ENCODE measurements around the gene SLC44A3. TPM values are rescaled to one million over a fixed set of nuclear protein-coding genes. Genes with fewer than 3 reads are reported as not detected.

SLC44A3 gene
- total RNA-seq, 2 experiments from 2014 or later: not detected

GRCh38 chr1:94888201-94888600 is 68.0 kb downstream of the SLC44A3 start:
- Mint-ChIP-seq H3K27ac (no peak overlapping the region), H3K27me3 (no peaks in the 10 kb centered on the region), H3K4me3 (no peak overlapping the region), H3K4me1 (peaks cover 8% of the 10 kb centered on the region), H3K9me3 (no peaks in the 10 kb centered on the region), H3K36me3 (no peaks in the 10 kb centered on the region)
- no peak for DNase-seq

GRCh38 chr1:94892604-94893254 is 72.6 kb downstream of the SLC44A3 start:
- H3K27ac Mint-ChIP-seq: no peak overlapping the region
- H3K4me3 Mint-ChIP-seq: no peak overlapping the region
- no peaks in the 10 kb centered on the region for H3K4me1 Mint-ChIP-seq
- no peaks in the 10 kb centered on the region for H3K27me3 Mint-ChIP-seq
- peaks cover 4% of the 10 kb centered on the region for H3K36me3 Mint-ChIP-seq
- no peaks in the 10 kb centered on the region for H3K9me3 Mint-ChIP-seq
- DNase-seq: no peak

GRCh38 chr1:94894630-94895029 is 74.5 kb downstream of the SLC44A3 start:
- H3K36me3 Mint-ChIP-seq: peaks cover 5% of the 10 kb centered on the region
- no peak for DNase-seq
- no peaks in the 10 kb centered on the region for H3K9me3 Mint-ChIP-seq
- H3K27me3 Mint-ChIP-seq: no peaks in the 10 kb centered on the region
- no peaks in the 10 kb centered on the region for H3K4me1 Mint-ChIP-seq
- no peak overlapping the region for H3K4me3 Mint-ChIP-seq
- H3K27ac Mint-ChIP-seq: no peak overlapping the region

GRCh38 chr1:94895518-94895917 is 75.4 kb downstream of the SLC44A3 start:
- Mint-ChIP-seq H3K27me3 (no peaks in the 10 kb centered on the region), H3K4me3 (no peak overlapping the region), H3K9me3 (no peaks in the 10 kb centered on the region), H3K27ac (no peak overlapping the region), H3K36me3 (peaks cover 5% of the 10 kb centered on the region), H3K4me1 (no peaks in the 10 kb centered on the region)
- DNase-seq: no peak

DNA sequence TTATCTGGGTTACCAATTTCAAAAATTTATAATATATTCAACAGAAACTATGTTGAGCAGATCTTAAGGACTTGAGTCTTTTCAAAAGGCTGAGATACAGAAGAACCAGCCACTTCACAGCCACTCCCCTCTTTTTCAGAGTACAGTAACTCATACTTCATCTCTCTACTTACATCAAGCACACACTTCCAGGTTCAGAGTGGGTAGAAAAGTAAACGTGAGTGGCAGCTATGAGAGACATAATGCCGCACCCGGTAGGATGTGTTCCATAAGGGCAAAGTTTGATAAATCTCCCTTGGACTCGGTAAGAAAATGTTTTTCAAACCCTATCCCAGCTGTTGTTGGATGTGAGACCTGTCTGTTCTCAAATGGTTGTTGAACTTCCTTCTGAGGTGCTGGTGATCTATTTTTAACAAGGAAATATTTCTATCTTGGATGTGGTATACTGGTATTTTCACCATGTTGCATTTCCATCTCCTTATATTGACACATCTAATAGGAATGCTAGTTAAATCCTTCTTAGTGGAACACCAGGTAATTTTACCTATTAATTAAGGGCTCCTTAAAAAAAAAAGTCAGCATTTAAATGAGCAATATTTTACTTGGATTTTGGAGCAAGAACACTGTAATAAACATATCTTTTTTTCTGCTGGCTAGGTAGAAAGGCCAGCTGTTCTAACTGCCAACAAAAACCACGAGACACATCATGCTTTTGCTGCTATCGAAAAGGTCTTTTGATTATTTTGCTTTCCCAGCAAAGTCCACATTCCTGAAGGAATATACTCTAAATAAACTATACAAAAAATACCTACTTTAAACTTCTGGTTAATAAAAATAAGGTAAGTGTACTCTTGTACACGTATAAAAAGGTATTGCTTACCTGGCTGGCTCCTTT is 78.6 kb downstream of the SLC44A3 start:
- Mint-ChIP-seq H3K4me3 (no peak overlapping the region), H3K9me3 (no peaks in the 10 kb centered on the region), H3K36me3 (peaks cover 5% of the 10 kb centered on the region), H3K4me1 (no peaks in the 10 kb centered on the region), H3K27ac (no peak overlapping the region), H3K27me3 (no peaks in the 10 kb centered on the region)
- DNase-seq: no peak

- peaks cover 5% of the 10 kb centered on the region for H3K36me3 Mint-ChIP-seq
- no peak for DNase-seq
- H3K9me3 Mint-ChIP-seq: no peaks in the 10 kb centered on the region
- H3K27me3 Mint-ChIP-seq: no peaks in the 10 kb centered on the region
- H3K4me1 Mint-ChIP-seq: no peaks in the 10 kb centered on the region
- H3K27ac Mint-ChIP-seq: no peak overlapping the region
- H3K4me3 Mint-ChIP-seq: no peak overlapping the region
Measured at GRCh38 chr1:94899756-94900155, 79.6 kb downstream of the SLC44A3 start.

- no peak for DNase-seq
- Mint-ChIP-seq H3K4me3 (no peak overlapping the region), H3K27ac (no peak overlapping the region), H3K36me3 (peaks cover 3% of the 10 kb centered on the region), H3K27me3 (no peaks in the 10 kb centered on the region), H3K9me3 (no peaks in the 10 kb centered on the region), H3K4me1 (no peaks in the 10 kb centered on the region)
Measured at GRCh38 chr1:94901841-94902240, 81.7 kb downstream of the SLC44A3 start.

GRCh38 chr1:94903280-94904009 is 83.3 kb downstream of the SLC44A3 start:
- no peak overlapping the region for H3K4me3 Mint-ChIP-seq
- no peaks in the 10 kb centered on the region for H3K27me3 Mint-ChIP-seq
- no peaks in the 10 kb centered on the region for H3K9me3 Mint-ChIP-seq
- no peaks in the 10 kb centered on the region for H3K4me1 Mint-ChIP-seq
- no peaks in the 10 kb centered on the region for H3K36me3 Mint-ChIP-seq
- no peak for DNase-seq
- no peak overlapping the region for H3K27ac Mint-ChIP-seq

DNA sequence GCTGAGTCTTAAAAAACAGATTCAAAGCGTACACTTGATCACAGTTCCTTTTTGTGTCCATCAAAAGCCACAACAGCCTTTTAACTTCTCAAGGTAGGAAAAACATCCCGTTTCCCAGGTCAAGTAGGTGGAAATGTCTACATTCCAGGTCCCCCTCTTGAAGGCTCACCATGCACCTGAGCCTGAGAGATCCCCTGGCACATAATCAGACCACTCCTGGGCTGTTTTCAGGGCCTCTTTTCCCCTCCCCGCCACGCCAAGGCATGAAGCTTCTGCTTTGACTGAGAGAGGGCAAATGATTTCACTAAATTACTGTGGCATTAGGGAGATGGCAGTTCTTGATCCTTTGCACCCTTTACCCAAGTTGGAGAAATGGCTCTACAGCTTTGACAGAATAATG is 85.0 kb downstream of the SLC44A3 start:
- no peak overlapping the region for H3K4me3 Mint-ChIP-seq
- H3K4me1 Mint-ChIP-seq: no peaks in the 10 kb centered on the region
- DNase-seq: no peak
- H3K9me3 Mint-ChIP-seq: no peaks in the 10 kb centered on the region
- H3K36me3 Mint-ChIP-seq: peaks cover 3% of the 10 kb centered on the region
- no peaks in the 10 kb centered on the region for H3K27me3 Mint-ChIP-seq
- no peak overlapping the region for H3K27ac Mint-ChIP-seq

DNA sequence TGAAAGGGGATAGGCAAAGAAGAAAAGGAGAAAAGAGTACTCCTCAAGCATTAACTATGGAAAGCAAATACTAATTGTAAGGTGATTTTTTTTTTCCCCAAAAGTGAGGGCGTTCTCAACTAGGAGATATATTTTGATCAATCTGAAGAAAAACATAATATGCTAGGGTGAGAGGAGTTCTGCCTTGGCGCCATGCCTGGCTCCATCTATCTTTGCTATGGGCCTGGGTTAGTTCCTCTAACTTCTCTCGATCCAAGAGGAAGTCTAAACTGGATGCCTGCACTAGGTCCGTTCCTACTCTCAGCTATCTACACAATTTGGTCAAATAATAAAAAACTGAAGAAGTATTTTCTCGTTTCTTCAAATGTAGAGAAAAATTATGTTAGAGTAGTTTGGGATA is 86.2 kb downstream of the SLC44A3 start:
- Mint-ChIP-seq H3K4me1 (no peaks in the 10 kb centered on the region), H3K9me3 (no peaks in the 10 kb centered on the region), H3K4me3 (no peak overlapping the region), H3K36me3 (peaks cover 3% of the 10 kb centered on the region), H3K27ac (no peak overlapping the region), H3K27me3 (no peaks in the 10 kb centered on the region)
- DNase-seq: no peak

- Mint-ChIP-seq H3K27ac (no peak overlapping the region), H3K4me3 (no peak overlapping the region), H3K36me3 (peaks cover 3% of the 10 kb centered on the region), H3K9me3 (no peaks in the 10 kb centered on the region), H3K27me3 (no peaks in the 10 kb centered on the region), H3K4me1 (no peaks in the 10 kb centered on the region)
- DNase-seq: no peak
Measured at GRCh38 chr1:94907136-94907535, 87.0 kb downstream of the SLC44A3 start.

GRCh38 chr1:94908190-94908589 is 88.0 kb downstream of the SLC44A3 start:
- Mint-ChIP-seq H3K27me3 (no peaks in the 10 kb centered on the region), H3K36me3 (peaks cover 3% of the 10 kb centered on the region), H3K4me3 (no peak overlapping the region), H3K27ac (no peak overlapping the region), H3K9me3 (no peaks in the 10 kb centered on the region), H3K4me1 (no peaks in the 10 kb centered on the region)
- DNase-seq: no peak

DNA sequence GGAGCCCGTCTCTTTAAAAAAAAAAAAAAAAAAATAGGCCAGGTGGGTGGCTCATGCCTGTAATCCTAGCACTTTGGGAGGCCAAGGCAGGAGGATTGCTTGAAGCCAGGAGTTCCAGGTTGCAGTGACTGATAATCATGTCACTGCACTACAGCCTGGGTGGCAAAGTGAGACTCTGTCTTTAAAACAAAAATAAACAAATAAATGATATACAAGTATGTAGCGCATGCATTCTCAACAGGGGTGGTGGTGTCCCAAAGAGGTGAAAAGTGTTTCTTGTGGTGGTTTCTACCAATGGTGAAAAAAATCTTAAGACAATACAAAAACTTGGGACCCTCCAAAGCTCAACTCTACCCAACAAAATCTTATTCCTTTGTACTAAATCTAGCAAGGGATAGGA is 88.8 kb downstream of the SLC44A3 start:
- H3K4me1 Mint-ChIP-seq: peaks cover 5% of the 10 kb centered on the region
- H3K36me3 Mint-ChIP-seq: peaks cover 3% of the 10 kb centered on the region
- DNase-seq: no peak
- no peak overlapping the region for H3K27ac Mint-ChIP-seq
- H3K27me3 Mint-ChIP-seq: no peaks in the 10 kb centered on the region
- no peaks in the 10 kb centered on the region for H3K9me3 Mint-ChIP-seq
- no peak overlapping the region for H3K4me3 Mint-ChIP-seq

- no peaks in the 10 kb centered on the region for H3K27me3 Mint-ChIP-seq
- no peak overlapping the region for H3K27ac Mint-ChIP-seq
- H3K4me1 Mint-ChIP-seq: peaks cover 8% of the 10 kb centered on the region
- H3K4me3 Mint-ChIP-seq: no peak overlapping the region
- no peak for DNase-seq
- peaks cover 3% of the 10 kb centered on the region for H3K36me3 Mint-ChIP-seq
- H3K9me3 Mint-ChIP-seq: no peaks in the 10 kb centered on the region
Measured at GRCh38 chr1:94909486-94909885, 89.3 kb downstream of the SLC44A3 start.

Measured in activated naive CD8-positive, alpha-beta T cell treated with anti-CD3 and anti-CD28 coated beads for 36 hours (primary cell).